HEK293 (cell line): ENCODE measurements around the gene TMEM222.
A peak's percentile ranks its signal among the peaks of the same experiment; 100 is the strongest.

ENCODE experiments used
- CTCF ChIA-PET: fragments of 350-600 bp; formaldehyde crosslinking; extraction: SDS; loops from one replicate; lab custom pipeline; 2021; ENCODE audit warnings: antibody characterized with exemption; lab: Yijun Ruan, JAX
- POLR2A ChIA-PET: fragments of 300-600 bp; formaldehyde crosslinking; extraction: SDS; loops from one replicate; lab custom pipeline; 2020; ENCODE audit warnings: antibody characterized with exemption, inconsistent platforms; lab: Yijun Ruan, JAX
- H3K27ac ChIP-seq: fragments of 200-500 bp; sonication (Bioruptor generic); 2 replicates; pipeline ENCODE4 v1.5.1; 2014; ENCODE audit warnings: low read depth, low read length, control low read depth, inconsistent platforms; ENCODE audit errors: extremely low read depth
- H3K36me3 ChIP-seq, 2 experiments: fragments of 200-500 bp in 1 of 2; sonication (Bioruptor generic) in 1 of 2; 1 replicate in 1 of 2; 2 replicates in 1 of 2; pipeline ENCODE4 v1.5.1; 2014 to 2017; ENCODE audit warnings: inconsistent platforms in 2 of 2, low read length in 2 of 2; ENCODE audit not compliant: control insufficient read depth in 2 of 2, insufficient read depth in 1 of 2
- H3K4me1 ChIP-seq: fragments of 200-500 bp; sonication (Bioruptor generic); 2 replicates; pipeline ENCODE4 v1.5.1; 2014; ENCODE audit warnings: mild to moderate bottlenecking, low read length, inconsistent platforms; ENCODE audit not compliant: control insufficient read depth, insufficient read depth
- H3K4me3 ChIP-seq: 2 replicates; pipeline ENCODE4 v1.5.1; 2011; ENCODE audit warnings: low read depth, mild to moderate bottlenecking, control low read depth, low read length, moderate library complexity
- H3K9me3 ChIP-seq: fragments of 200-500 bp; sonication (Bioruptor generic); 2 replicates; pipeline ENCODE4 v1.5.1; 2014; ENCODE audit warnings: low read depth, low read length, inconsistent platforms; ENCODE audit not compliant: control insufficient read depth, insufficient read depth
- EGR2 ChIP-seq: fragments of 450-650 bp; formaldehyde crosslinking; IDR thresholded peaks from 2 replicates; pipeline ENCODE4 v1.5.1; 2016; ENCODE audit warnings: low read depth, missing biosample characterization, missing genetic modification characterization
- GLIS2 ChIP-seq: fragments of 450-650 bp; formaldehyde crosslinking; IDR thresholded peaks from 2 replicates; pipeline ENCODE4 v1.5.1; 2016; ENCODE audit warnings: missing biosample characterization, missing genetic modification characterization
- OSR2 ChIP-seq: fragments of 450-650 bp; formaldehyde crosslinking; IDR thresholded peaks from 2 replicates; pipeline ENCODE4 v1.5.1; 2016; ENCODE audit warnings: missing biosample characterization, missing genetic modification characterization
- SCRT1 ChIP-seq: fragments of 450-650 bp; formaldehyde crosslinking; IDR thresholded peaks from 2 replicates; pipeline ENCODE4 v1.5.1; 2016; ENCODE audit warnings: missing biosample characterization, missing genetic modification characterization, borderline replicate concordance
- SP3 ChIP-seq: fragments of 450-650 bp; formaldehyde crosslinking; IDR thresholded peaks from 2 replicates; pipeline ENCODE4 v1.5.1; 2016; ENCODE audit warnings: missing biosample characterization, missing genetic modification characterization
- SP7 ChIP-seq: fragments of 450-650 bp; formaldehyde crosslinking; IDR thresholded peaks from 2 replicates; pipeline ENCODE4 v1.5.1; 2016; ENCODE audit warnings: missing biosample characterization, missing genetic modification characterization
- ZBTB44 ChIP-seq: fragments of 450-650 bp; IDR thresholded peaks from 2 replicates; pipeline ENCODE4 v1.5.1; 2018; ENCODE audit warnings: missing biosample characterization, mild to moderate bottlenecking, missing genetic modification characterization
- ZBTB49 ChIP-seq: fragments of 450-650 bp; formaldehyde crosslinking; IDR thresholded peaks from 2 replicates; pipeline ENCODE4 v1.5.1; 2016; ENCODE audit warnings: missing biosample characterization, missing genetic modification characterization, low read depth
- ZBTB8A ChIP-seq: fragments of 450-650 bp; formaldehyde crosslinking; IDR thresholded peaks from 2 replicates; pipeline ENCODE4 v1.5.1; 2016; ENCODE audit warnings: missing biosample characterization, missing genetic modification characterization
- ZFP69B ChIP-seq: fragments of 450-650 bp; formaldehyde crosslinking; IDR thresholded peaks from 2 replicates; pipeline ENCODE4 v1.5.1; 2016; ENCODE audit warnings: missing biosample characterization, missing genetic modification characterization
- ZNF335 ChIP-seq: fragments of 450-650 bp; formaldehyde crosslinking; conservative IDR thresholded peaks from 2 replicates; pipeline ENCODE4 v1.5.1; 2016; ENCODE audit warnings: missing biosample characterization, missing genetic modification characterization
- ZNF624 ChIP-seq: fragments of 450-650 bp; formaldehyde crosslinking; IDR thresholded peaks from 2 replicates; pipeline ENCODE4 v1.5.1; 2017; ENCODE audit warnings: missing biosample characterization, missing genetic modification characterization
- ZNF626 ChIP-seq: fragments of 450-650 bp; sonication (Bioruptor Pico); formaldehyde crosslinking; IDR thresholded peaks from 2 replicates; pipeline ENCODE4 v1.5.1; 2018; ENCODE audit warnings: missing biosample characterization, missing genetic modification characterization, inconsistent platforms
- ZNF660 ChIP-seq: fragments of 450-650 bp; IDR thresholded peaks from 2 replicates; pipeline ENCODE4 v1.5.1; 2018; ENCODE audit warnings: missing biosample characterization, mild to moderate bottlenecking, missing genetic modification characterization
- ZNF677 ChIP-seq: fragments of 450-650 bp; IDR thresholded peaks from 2 replicates; pipeline ENCODE4 v1.5.0; 2018; ENCODE audit warnings: missing biosample characterization, mild to moderate bottlenecking, missing genetic modification characterization, moderate library complexity
- TF ChIP-seq, protein P1 (sequence below): fragments of 450-650 bp; formaldehyde crosslinking; IDR thresholded peaks from 2 replicates; pipeline ENCODE4 v1.5.1; 2016; ENCODE audit warnings: missing biosample characterization, missing genetic modification characterization, borderline replicate concordance

The TMEM222 gene

DNA sequence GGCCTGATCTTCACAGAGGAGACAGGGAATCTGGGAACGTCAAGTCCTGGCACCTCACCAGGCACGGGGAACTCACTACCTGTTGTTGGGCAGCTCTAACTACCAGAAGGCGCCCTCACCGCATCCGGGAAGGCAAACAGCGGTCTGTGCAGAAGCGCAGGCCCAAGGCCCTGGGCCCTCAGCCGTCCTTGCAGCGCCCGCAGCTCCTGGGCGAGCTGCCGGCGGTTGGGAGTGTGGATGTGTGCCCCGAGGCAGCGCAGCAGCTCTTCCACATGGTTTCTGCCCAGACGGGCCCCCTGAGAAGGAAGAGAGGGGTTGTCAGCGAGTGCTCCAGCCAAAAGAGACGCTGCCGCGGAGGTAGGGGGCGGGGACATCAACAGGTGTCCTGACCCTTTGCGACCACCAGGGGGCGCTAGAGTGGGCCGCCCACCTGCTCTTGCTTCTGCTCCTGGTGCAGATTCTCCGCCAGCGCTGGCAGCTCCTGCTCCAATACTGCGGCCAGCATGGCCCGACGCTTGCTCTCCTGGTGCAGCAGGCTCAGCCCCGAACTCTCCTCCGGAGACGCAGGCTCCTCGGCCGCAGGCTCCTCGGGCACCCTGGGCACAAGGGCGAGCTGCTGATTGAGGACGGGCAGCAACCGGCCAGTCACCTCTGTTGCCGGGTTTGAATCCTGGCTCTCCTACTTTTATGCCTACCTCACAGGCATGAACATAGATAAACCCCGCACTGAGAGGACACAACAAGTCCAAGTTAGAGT, 35.5 kb downstream of the TMEM222 start (continued):
- TF ChIP-seq, protein P1, sequence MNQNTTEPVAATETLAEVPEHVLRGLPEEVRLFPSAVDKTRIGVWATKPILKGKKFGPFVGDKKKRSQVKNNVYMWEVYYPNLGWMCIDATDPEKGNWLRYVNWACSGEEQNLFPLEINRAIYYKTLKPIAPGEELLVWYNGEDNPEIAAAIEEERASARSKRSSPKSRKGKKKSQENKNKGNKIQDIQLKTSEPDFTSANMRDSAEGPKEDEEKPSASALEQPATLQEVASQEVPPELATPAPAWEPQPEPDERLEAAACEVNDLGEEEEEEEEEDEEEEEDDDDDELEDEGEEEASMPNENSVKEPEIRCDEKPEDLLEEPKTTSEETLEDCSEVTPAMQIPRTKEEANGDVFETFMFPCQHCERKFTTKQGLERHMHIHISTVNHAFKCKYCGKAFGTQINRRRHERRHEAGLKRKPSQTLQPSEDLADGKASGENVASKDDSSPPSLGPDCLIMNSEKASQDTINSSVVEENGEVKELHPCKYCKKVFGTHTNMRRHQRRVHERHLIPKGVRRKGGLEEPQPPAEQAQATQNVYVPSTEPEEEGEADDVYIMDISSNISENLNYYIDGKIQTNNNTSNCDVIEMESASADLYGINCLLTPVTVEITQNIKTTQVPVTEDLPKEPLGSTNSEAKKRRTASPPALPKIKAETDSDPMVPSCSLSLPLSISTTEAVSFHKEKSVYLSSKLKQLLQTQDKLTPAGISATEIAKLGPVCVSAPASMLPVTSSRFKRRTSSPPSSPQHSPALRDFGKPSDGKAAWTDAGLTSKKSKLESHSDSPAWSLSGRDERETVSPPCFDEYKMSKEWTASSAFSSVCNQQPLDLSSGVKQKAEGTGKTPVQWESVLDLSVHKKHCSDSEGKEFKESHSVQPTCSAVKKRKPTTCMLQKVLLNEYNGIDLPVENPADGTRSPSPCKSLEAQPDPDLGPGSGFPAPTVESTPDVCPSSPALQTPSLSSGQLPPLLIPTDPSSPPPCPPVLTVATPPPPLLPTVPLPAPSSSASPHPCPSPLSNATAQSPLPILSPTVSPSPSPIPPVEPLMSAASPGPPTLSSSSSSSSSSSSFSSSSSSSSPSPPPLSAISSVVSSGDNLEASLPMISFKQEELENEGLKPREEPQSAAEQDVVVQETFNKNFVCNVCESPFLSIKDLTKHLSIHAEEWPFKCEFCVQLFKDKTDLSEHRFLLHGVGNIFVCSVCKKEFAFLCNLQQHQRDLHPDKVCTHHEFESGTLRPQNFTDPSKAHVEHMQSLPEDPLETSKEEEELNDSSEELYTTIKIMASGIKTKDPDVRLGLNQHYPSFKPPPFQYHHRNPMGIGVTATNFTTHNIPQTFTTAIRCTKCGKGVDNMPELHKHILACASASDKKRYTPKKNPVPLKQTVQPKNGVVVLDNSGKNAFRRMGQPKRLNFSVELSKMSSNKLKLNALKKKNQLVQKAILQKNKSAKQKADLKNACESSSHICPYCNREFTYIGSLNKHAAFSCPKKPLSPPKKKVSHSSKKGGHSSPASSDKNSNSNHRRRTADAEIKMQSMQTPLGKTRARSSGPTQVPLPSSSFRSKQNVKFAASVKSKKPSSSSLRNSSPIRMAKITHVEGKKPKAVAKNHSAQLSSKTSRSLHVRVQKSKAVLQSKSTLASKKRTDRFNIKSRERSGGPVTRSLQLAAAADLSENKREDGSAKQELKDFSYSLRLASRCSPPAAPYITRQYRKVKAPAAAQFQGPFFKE (tag by site-specific recombination) = no peak
- TF ChIP-seq ZNF660 (tag by site-specific recombination) = 0 out of 2 replicates have a peak, but pooled peaks have one; percentile 57
- no peak for TF ChIP-seq ZBTB44
- peak; percentile 36; the same call in 1 of the 2 replicates for TF ChIP-seq ZNF335 (tag by site-specific recombination)
- 0 out of 2 replicates have a peak, but pooled peaks have one; percentile 22 for TF ChIP-seq SP7 (tag by site-specific recombination)
- TF ChIP-seq EGR2 = peak; percentile 81
- TF ChIP-seq SP3 (tag by site-specific recombination) = peak; percentile 50; the same call in 1 of the 2 replicates
- no peak for TF ChIP-seq ZFP69B (tag by site-specific recombination)
- peak; percentile 100 for TF ChIP-seq SCRT1

DNA sequence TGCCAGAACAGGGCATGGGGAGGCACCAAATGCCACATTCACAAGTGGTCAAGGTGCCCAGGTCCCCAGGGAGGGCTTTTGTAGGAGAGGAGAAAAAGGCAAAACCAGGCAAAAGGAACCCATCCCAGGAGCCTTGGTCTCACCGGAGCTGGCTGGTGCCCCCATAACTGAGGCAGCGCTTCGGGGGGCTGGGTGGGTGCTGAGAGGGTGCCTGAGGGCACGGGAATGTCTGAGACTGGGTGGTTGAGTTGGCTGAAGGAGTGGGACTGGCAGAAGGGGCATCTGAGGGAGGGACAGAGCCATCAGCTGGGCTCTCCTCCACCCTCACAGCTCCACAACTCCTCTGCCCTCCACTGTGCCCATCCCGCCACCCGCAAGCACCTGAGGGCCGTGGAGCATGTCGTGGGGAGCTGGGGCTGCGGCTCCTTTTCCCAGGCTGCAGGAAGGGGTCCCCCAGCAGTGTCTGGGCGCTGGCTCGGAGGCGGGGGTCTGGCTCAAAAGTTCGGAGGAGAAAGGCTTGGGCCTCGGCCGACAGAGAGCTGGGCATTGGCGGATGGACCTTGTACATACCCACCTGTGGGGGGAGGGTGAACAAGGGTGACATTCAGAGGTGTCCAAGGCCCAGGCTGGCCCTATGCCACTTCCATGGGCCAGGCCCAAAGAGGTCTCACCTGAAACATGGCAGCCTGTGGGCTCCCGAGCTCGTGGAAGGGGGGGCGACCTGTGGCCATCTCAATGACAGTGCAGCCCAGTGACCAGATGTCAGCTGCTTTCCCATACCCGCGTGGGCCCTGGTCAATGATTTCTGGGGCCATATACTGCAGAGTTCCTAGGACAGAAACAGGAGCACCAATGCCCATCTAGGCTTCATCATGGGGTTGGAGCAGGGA, 36.3 kb downstream of the TMEM222 start:
- ChIA-PET POLR2A (interaction anchor here (4.4 kb wide), 1 partner anchor 8 kb away, joined by 23 read pairs; the partner anchor contains the start of gene MAP3K6), CTCF (interaction anchor here (0.5 to 7.8 kb wide), 28 partner anchors 9 to 373 kb away, joined by 3 to 84 read pairs (median 5); partner anchors contain the start of genes MAP3K6 and SYTL1)
- H3K4me3 ChIP-seq = no peak overlapping the region
- H3K9me3 ChIP-seq = no peaks in the 10 kb centered on the region
- peaks cover 0 to 55% of the 10 kb centered on the region in 2 experiments; a peak in 1 of 3 replicates for H3K36me3 ChIP-seq
- TF ChIP-seq GLIS2 (tag by site-specific recombination) (no peak), OSR2 (tag by site-specific recombination) (no peak), ZNF624 (tag by site-specific recombination) (no peak), ZNF626 (tag by site-specific recombination) (no peak), ZBTB49 (tag by site-specific recombination) (no peak), ZNF677 (tag by site-specific recombination) (no peak), ZBTB8A (tag by site-specific recombination) (no peak)
- H3K4me1 ChIP-seq = no peaks in the 10 kb centered on the region
- H3K27ac ChIP-seq = no peak overlapping the region
